Measurements from ENCODE around the gene GRIP2.

The GRIP2 gene

GRCh38 chr3:14446988-14447570, 93.1 kb downstream of the GRIP2 start:
- DNase-seq (ENCODE audit: extremely low read depth, low read depth) = no peak
- TF ChIP-seq CTCF (IDR thresholded peaks at IDR 0.05; ENCODE audit: low read depth, low read length, missing control alignments) = no peak
- no peak overlapping the region for H3K4me3 ChIP-seq (replicated peaks; ENCODE audit: low read depth, low read length)

GRCh38 chr3:14445773-14446172, 94.4 kb downstream of the GRIP2 start:
- no peak for DNase-seq (ENCODE audit: extremely low read depth, low read depth)
- no peak overlapping the region for H3K4me3 ChIP-seq (replicated peaks; ENCODE audit: low read depth, low read length)
- no peak for TF ChIP-seq CTCF (IDR thresholded peaks at IDR 0.05; ENCODE audit: low read depth, low read length, missing control alignments)

GRCh38 chr3:14444380-14444779, 95.8 kb downstream of the GRIP2 start:
- TF ChIP-seq CTCF (IDR thresholded peaks at IDR 0.05; ENCODE audit: low read depth, low read length, missing control alignments) = no peak
- DNase-seq (ENCODE audit: extremely low read depth, low read depth) = no peak
- no peak overlapping the region for H3K4me3 ChIP-seq (replicated peaks; ENCODE audit: low read depth, low read length)

GRCh38 chr3:14441920-14442300, 98.2 kb downstream of the GRIP2 start:
- no peak for TF ChIP-seq CTCF (IDR thresholded peaks at IDR 0.05; ENCODE audit: low read depth, low read length, missing control alignments)
- DNase-seq (ENCODE audit: extremely low read depth, low read depth) = no peak
- H3K4me3 ChIP-seq (replicated peaks; ENCODE audit: low read depth, low read length) = no peak overlapping the region

- TF ChIP-seq CTCF (IDR thresholded peaks at IDR 0.05; ENCODE audit: low read depth, low read length, missing control alignments) = no peak
- no peak for DNase-seq (ENCODE audit: extremely low read depth, low read depth)
- no peak overlapping the region for H3K4me3 ChIP-seq (replicated peaks; ENCODE audit: low read depth, low read length)
Measured at GRCh38 chr3:14441240-14441919, 98.8 kb downstream of the GRIP2 start.

- no peak for DNase-seq (ENCODE audit: extremely low read depth, low read depth)
- H3K4me3 ChIP-seq (replicated peaks; ENCODE audit: low read depth, low read length) = no peak overlapping the region
Measured at GRCh38 chr3:14440531-14441239, 99.5 kb downstream of the GRIP2 start.

More at GRCh38 chr3:14440531-14441239, 99.5 kb downstream of the GRIP2 start:
- TF ChIP-seq CTCF (IDR thresholded peaks at IDR 0.05; ENCODE audit: low read depth, low read length, missing control alignments) = no peak

Measured in HFF-Myc (cell line).